HG02885 (cell line): Measurements from ENCODE around the gene GGNBP2.

Experiments used
- ATAC-seq: cut with Tn5 transposase; IDR thresholded peaks from one replicate; pipeline ENCODE4 v1.9.1; 2021; ENCODE audit warnings: mild to moderate bottlenecking; ENCODE audit not compliant: unreplicated experiment, poor library complexity

The GGNBP2 gene

DNA sequence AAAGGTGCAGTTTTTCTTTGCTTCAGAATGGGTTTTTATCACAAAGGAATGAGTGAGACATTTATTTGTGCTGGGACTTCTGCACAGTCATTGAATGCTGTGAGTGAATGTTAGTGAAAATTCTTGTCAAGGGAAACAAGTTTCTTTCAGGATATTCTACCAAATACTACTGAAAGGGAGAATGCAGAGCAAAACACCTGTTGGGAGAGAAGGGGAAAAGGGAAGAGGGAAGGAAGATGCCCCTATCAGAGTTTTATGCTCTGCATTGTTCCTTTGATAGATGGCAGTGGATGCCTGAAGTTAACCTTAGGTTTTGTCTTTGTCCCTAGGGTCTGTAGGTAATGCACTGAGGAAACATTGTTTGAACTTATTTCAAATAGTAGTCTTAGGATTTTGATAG lies 3.1 kb downstream of the GGNBP2 start:
- ATAC-seq = no peak

- no peak for ATAC-seq
Observed at GRCh38 chr17:36550491-36551417, 6.0 kb downstream of the GGNBP2 start.

- ATAC-seq = no peak
Observed at GRCh38 chr17:36553459-36553858, 8.7 kb downstream of the GGNBP2 start.

- ATAC-seq = no peak
Observed at GRCh38 chr17:36566081-36566480, 21.4 kb downstream of the GGNBP2 start.

DNA sequence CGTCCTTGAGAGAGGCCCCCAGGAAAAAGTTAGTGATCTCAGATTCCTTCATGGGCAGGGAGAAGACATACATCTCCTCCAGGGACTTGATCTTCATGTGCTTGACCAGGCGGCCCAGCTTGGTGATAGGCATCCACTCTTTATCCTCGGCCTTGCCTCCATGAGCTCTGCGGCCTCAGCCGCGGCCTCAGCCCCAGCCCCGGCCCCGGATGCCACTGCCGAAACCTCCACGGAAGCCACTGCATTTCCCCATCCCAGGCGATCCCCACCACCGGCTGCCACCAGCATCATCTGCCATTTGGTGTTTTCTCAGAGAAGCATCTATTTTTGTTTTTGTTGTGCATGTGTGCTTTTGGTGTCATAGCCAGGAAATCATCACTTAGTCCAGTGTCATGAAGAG lies 30.3 kb downstream of the GGNBP2 start:
- ATAC-seq = no peak

- no peak for ATAC-seq
Observed at GRCh38 chr17:36576793-36577192, 32.1 kb downstream of the GGNBP2 start.

GRCh38 chr17:36578671-36579070 lies 34.0 kb downstream of the GGNBP2 start:
- no peak for ATAC-seq

DNA sequence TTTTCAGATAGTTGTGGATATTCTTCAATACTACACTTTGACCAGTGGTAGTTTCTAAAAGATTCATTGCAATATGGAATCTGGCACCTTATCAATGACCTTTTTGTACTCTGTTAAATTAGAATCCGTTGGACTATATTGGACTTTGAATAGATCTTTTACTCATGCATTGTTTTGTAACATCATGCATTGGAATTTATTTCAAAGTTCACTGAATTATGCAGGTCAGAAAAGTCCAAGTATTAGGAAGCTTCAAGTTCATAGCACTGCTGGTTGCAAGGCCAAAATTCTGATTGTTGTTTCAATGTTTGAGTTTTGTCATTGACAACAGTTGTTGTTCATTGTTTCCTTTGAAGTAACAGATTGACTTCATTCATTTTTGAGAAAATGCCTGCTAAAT lies 39.1 kb downstream of the GGNBP2 start:
- ATAC-seq = no peak

DNA sequence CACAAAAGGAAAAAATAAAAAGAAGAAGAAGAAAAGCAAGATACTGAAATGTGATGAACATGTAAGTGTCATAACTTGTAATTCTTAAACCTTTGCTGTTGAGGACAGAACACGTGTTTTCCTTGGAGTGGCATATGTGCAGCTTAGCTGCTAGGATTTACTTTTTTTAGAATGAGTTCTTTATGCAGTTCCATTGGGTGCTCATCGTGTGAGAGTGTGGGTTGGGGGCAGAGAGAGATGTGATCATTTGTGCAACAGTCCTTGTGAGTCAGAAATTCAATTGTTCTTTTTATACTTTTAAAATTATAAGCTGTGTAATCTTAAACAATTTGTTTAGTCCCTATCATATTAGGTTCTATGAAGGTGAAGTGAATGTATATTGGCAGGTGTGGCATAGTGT lies 41.4 kb downstream of the GGNBP2 start:
- no peak for ATAC-seq

GRCh38 chr17:36590082-36590481 lies 45.4 kb downstream of the GGNBP2 start:
- no peak for ATAC-seq

DNA sequence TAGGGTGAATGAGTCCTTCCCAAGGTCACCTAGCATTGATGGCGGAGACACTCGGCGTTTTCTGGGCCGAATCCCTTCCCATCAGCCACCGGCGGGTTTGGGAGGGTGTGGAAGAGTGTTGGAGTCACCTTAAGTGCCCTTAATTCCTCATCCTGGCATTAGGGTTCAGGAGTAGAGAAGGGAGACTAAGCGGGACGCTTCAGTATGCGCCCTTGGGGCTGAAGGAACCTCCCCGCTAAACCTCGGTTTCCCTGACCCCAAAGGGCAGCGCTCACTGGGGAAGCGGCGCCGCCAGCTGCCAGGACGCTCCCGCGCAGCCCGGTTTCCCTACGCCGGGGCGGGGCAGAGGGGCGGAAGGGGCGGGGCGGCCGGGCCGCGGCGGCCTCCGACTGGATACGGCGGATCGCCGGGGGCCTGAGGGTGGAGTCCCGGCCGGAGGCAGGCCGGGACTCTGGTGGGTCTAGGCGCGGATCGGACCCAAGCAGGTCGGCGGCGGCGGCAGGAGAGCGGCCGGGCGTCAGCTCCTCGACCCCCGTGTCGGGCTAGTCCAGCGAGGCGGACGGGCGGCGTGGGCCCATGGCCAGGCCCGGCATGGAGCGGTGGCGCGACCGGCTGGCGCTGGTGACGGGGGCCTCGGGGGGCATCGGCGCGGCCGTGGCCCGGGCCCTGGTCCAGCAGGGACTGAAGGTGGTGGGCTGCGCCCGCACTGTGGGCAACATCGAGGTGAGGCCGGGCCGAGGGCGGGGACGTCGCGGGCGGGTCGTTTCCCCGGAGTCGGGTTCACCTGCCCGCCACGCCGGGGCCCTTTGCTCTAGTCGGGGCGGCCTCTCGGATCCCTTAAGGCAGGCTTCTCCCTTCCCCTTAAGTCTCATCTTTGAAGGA lies 47.0 kb downstream of the GGNBP2 start, which contains the start of gene DHRS11:
Gene DHRS11, plus strand, starts transcription at position 446 of the 882 bp plus-strand sequence. Its CDS starts 131 bp downstream, at position 577.
- peak; percentile 94 for ATAC-seq

DNA sequence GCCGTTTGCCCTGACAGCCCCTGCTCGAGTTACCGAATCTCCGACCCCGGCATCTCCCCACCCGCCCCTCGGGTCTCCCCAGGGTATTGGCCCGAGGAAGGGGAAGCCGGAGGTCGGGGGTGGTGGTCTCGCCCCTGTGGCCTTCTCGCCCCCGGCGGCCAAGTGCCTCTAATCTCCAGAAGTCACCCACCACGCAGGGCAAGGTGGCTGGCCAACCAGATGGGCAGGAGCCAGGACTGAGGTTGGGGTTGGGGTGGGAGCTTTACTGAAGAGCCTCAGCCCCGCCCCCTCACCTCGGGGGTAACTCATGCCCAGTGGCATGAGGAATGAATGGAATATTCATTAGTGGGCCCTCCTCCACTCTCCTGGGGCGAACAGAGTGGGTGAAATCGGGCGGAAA lies 47.6 kb downstream of the GGNBP2 start:
- no peak for ATAC-seq

- no peak for ATAC-seq
Observed at GRCh38 chr17:36592716-36593321, 48.1 kb downstream of the GGNBP2 start.

DNA sequence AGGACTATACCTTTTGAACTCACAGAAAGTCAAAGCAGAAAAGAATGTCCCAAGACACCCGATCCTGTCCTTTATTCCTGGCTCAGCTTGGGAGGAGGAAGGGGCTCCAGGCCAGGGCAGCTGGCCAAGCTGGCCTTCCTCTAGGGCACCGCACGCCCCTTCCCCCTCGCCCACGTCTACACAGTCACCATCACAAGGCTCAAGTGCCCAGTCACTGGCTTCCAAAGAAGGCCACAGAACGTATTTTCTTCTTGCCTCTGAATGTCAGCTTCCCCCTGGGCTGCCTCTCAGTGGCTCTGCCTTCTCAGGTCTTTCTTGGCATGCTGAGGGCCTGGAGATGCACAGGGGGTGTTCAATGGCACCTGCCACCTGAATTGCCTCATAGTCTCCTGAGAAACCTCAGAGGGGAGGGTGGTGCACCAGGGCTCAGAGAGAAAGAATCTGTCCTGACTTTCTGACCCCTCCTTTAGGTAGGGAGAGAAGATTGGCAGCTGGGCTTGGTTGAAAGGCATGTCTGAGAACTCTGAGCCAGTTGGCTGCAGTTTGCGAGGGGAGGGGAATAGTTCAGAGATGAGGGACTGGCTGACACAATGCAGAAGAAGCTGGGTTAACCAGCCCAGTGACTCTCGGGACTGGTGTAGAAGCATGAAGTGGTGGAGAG lies 49.1 kb downstream of the GGNBP2 start:
- no peak for ATAC-seq

GRCh38 chr17:36594626-36595401 lies 50.1 kb downstream of the GGNBP2 start:
- ATAC-seq = no peak

DNA sequence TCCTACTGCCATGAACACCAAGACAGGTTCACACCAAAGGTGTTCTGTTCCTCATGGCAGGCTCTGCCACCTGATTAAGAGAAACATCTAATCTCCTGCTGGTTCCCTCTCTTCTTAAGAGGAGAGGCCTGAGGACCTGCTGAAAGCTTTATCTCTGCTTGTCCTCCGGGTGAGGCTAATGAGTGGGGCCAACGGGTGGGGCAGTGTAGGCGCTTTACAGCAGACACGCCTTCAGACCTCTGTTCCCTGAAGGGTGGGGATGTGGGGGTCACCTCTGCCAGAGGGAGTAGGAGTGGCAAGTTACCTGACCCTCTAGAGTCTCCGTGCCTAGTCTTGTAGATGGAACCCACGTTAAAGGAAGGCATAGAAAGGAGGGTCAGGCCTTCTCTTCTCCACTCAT lies 52.5 kb downstream of the GGNBP2 start:
- no peak for ATAC-seq

DNA sequence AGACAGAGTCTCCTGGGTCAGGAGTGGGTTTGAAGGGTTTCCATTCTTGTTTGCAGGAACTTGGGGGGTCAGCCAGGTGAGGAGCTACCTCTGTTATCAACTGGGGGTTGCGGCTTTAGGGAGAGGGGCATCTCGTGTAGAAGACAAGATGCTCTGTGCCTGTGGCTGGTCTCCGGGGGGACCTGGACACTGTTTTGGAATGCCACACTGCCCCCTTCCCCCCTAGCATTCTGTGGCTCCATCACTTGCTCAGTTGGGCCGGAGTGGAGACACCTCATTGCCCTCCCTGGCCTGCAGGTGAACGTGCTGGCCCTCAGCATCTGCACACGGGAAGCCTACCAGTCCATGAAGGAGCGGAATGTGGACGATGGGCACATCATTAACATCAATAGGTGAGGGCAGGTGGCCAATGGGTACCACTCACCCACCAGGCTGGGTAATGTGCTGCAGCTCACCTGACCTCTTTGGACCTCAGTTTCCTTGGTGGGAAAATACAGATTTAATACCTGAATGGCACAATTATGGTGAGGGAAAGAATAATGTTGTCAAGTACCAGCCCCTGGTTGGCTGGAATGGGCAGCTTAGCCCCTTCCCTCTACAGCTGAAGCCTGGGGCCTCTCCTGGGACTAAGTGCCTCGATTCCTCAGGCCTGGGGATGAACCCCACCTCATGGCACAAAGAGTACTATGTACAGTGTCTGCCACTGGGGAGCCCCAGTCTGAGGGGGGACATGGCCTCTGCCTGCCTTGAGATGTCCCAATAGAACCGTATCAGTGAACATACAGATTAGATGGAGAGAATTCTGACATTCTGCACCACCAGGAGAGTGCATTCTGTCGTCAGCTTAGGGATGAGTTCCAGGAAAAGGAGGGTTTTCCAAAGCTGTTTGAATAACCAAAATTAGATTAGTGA lies 53.4 kb downstream of the GGNBP2 start:
- no peak for ATAC-seq

GRCh38 chr17:36598951-36599401 lies 54.3 kb downstream of the GGNBP2 start:
- ATAC-seq = no peak
